Suprapubic skin (tissue), 3 donors: ENCODE measurements around the gene ARFGAP1.

Experiments used
- EP300 ChIP-seq: sonication (generic); formaldehyde crosslinking; IDR thresholded peaks from one replicate; pipeline ENCODE4 v1.6.1; 2017; ENCODE audit warnings: antibody characterized with exemption
- POLR2A ChIP-seq, 2 donors: fragments of 450-650 bp; IDR thresholded peaks; one replicate each; pipeline ENCODE4 v1.6.1; 2017; ENCODE audit warnings: antibody characterized with exemption in 2 of 2, mild to moderate bottlenecking in 2 of 2, moderate library complexity in 2 of 2
- TF ChIP-seq, protein P1 (sequence below), 2 donors: fragments of 200-600 bp in 1 of 2; fragments of 450-650 bp in 1 of 2; sonication (generic) in 1 of 2; IDR thresholded peaks; one replicate each; pipeline ENCODE4 v1.5.1; 2016 to 2019; ENCODE audit warnings: antibody characterized with exemption in 2 of 2, mild to moderate bottlenecking in 1 of 2, moderate library complexity in 1 of 2

DNA sequence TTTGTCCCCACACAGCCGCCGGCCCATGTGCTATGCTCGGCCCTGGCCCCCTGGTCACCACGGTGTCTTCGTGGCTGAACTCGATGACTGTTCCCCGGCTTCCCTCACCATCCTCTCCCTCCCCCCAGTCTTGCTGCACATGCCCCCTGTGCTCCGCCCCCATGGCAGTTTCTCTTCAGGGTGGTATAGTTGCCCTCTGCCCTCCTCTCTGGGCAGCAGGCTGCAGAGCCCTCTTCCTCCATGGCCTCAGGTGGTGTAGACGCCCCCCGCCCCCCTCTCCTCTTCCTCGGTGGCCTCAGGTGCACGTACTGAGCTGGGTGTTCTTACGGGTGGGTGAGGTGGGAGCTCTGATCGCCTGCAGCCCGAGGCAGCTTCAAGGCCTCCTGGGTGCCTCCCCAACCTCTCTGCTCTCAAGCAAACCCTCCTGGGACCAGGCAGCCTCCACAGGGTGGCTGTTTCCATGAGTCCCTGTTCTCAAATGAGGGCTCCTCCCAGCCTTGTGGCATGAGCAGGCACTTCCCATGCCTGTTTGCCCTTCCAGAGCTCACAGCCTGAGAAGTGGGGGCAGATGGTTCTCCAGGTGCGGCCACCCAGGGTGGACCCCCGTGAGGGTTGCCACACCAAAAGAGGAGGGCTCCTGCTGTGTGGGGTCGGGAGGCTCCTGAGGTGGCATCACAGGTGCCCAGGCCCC is 45.1 kb downstream of the ARFGAP1 start:
- TF ChIP-seq, protein P1, sequence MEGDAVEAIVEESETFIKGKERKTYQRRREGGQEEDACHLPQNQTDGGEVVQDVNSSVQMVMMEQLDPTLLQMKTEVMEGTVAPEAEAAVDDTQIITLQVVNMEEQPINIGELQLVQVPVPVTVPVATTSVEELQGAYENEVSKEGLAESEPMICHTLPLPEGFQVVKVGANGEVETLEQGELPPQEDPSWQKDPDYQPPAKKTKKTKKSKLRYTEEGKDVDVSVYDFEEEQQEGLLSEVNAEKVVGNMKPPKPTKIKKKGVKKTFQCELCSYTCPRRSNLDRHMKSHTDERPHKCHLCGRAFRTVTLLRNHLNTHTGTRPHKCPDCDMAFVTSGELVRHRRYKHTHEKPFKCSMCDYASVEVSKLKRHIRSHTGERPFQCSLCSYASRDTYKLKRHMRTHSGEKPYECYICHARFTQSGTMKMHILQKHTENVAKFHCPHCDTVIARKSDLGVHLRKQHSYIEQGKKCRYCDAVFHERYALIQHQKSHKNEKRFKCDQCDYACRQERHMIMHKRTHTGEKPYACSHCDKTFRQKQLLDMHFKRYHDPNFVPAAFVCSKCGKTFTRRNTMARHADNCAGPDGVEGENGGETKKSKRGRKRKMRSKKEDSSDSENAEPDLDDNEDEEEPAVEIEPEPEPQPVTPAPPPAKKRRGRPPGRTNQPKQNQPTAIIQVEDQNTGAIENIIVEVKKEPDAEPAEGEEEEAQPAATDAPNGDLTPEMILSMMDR (IDR thresholded peaks at IDR 0.05) = no peak
- TF ChIP-seq POLR2A (IDR thresholded peaks at IDR 0.05) (no peak), EP300 (no peak)
